ENCODE measurements around the gene BMPER.

BMPER gene
- 0 to 0.19 (median 0.05) reads per million in 3 experiments for total RNA-seq

DNA sequence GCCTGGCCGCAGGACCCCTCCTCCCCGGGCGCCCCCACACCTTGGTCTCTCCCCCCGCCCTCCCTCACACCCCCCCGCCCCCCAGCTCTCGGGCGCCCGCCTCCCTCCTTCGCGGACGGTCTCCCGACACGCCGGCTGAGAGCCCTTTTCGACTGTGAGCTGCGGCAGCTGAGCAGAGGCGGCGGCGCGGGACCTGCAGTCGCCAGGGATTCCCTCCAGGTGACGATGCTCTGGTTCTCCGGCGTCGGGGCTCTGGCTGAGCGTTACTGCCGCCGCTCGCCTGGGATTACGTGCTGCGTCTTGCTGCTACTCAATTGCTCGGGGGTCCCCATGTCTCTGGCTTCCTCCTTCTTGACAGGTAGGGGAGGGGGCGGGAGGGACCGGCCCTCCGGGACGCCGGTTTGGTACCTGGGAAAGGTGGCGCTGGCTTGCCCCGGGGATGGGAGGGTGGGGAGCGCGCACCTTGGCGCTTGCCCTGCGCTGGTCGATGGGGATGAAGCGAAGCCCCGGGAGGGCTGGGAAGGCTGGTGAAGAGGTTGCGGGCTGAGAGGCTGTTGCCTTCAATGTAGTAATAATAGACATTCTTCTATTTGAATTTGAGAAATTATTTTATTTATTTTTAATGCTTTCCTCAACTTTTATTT is at the start of gene BMPER:
Gene BMPER, plus strand, starts transcription at position 151 of the 644 bp plus-strand sequence. Its CDS starts 75 bp downstream, at position 226.
- no peak for DNase-seq

GRCh38 chr7:33861947-33862346 is 43.4 kb upstream of the BMPER start:
- DNase-seq: no peak

DNA sequence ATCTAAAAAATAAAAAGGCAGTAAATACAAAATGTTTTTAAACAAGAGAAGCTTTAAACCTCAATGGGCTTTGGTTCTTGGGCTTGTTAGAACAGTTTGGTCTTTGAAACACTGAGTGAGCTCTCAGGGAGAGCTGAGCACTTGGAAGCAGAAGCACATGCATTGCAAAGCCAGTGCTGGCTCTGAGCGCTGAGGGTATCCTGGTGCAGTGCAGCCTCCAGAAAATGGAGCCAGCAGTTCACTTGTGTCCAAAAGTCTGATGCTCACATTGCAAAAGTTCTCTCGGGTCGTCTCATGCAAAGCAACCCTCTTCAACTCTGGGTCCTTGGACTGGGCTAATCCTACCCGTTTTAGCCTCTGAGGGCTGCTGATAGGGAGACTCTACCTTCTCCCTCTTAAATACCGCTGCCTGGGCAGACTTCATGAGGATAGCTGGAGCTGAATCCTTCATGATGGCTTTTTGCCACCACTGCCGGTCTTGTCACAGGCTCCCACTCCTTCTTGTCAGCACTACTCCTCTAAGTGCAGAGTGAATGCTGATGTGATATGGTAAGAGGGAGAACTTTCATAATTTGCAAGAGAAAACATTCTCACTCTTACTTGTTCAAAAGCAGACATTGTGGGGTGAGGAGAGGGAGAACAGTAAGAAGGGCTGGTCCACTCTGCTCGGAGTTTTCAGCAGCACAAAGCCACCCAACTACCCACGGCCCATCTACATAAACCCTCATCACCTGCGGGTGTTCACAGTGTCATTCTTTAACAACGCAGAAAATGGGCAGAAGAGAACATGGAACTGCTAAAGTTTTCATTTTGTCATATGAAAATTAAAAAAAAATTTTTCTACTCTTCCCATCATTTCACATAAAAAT is 42.2 kb upstream of the BMPER start:
- no peak for DNase-seq

DNA sequence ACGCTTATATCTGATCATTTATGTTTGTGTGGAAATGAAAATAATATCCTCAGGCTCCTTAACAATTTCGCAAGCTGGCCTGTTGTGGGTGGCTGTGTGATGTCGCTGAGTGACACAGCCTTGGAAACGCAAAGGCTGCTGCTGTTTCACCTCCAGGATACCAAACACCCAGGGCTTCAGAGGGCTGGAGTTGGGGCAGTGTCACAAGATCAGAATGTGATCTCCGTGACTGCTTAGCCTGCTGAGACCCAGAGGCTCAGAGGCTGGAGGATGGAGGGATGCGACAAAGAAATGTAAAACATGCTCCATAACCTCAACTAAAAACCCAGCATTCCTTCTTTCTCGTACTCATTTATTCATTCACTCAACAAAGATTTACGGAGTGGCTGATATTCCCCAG is 37.2 kb upstream of the BMPER start:
- DNase-seq: no peak

GRCh38 chr7:33869176-33869575 is 36.2 kb upstream of the BMPER start:
- no peak for DNase-seq

- no peak for DNase-seq
These were observed 35.2 kb upstream of the BMPER start for GRCh38 chr7:33870120-33870519.

GRCh38 chr7:33872870-33873269 is 32.5 kb upstream of the BMPER start:
- DNase-seq: no peak

- DNase-seq: no peak
These were observed 31.8 kb upstream of the BMPER start for GRCh38 chr7:33873518-33873917.

- DNase-seq: no peak
These were observed 31.2 kb upstream of the BMPER start for GRCh38 chr7:33873981-33874750.

- no peak for DNase-seq
These were observed 30.4 kb upstream of the BMPER start for GRCh38 chr7:33874943-33875342.

GRCh38 chr7:33876596-33877274 is 28.6 kb upstream of the BMPER start:
- no peak for DNase-seq

- DNase-seq: no peak
These were observed 24.6 kb upstream of the BMPER start for GRCh38 chr7:33880787-33881186.

- DNase-seq: no peak
These were observed 24.0 kb upstream of the BMPER start for GRCh38 chr7:33881316-33881715.

DNA sequence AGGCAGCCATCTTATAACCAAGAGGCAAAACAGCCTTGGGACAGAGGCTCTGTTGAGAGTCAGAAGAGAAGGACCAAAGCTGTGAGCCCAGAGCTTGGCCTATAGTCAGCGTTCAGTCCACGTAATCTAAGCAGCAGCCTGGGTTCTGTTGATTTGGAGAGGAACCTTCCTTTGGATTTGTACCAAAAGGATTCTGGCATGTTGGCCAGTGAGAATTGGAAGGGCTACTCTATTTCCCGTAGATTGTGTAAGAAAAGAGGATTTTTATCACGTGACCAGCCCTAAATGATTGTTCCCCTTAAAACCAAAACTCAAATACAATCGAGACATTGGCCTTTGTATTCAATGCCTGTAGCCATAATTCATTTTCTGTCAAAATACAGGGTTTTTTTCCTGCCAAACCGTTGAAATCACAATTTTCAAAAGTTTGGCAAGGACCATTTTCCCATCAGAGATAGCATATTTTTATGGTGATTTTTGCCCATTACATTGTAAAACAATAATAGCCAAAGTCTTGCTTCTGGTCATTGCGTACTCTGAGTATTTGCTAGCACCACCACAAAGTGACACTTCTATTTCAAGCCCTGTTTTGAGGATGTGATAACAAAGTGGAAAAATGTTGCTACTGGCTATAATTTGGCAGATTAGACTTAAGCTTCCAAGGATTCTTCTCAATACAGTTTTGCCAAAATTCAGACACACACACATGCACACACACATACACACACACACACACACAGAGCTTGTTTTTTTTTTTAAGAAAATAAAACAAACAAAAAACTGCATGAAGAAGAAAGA is 23.1 kb upstream of the BMPER start:
- no peak for DNase-seq

- DNase-seq: no peak
These were observed 22.2 kb upstream of the BMPER start for GRCh38 chr7:33882950-33883670.

DNA sequence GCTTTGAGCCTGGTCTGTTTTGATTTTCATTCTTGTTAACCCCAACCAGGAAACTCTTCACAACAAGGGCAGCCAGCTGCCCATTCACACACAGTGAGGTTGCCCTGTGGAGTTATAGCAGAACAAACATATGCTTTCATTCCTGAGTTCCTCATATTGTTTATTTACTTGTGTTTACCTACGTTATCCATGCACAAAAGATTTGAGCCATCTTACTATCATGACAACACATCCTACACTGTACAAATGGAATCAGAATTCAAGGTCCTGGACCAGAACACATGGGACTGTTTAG is 21.7 kb upstream of the BMPER start:
- no peak for DNase-seq

DNA sequence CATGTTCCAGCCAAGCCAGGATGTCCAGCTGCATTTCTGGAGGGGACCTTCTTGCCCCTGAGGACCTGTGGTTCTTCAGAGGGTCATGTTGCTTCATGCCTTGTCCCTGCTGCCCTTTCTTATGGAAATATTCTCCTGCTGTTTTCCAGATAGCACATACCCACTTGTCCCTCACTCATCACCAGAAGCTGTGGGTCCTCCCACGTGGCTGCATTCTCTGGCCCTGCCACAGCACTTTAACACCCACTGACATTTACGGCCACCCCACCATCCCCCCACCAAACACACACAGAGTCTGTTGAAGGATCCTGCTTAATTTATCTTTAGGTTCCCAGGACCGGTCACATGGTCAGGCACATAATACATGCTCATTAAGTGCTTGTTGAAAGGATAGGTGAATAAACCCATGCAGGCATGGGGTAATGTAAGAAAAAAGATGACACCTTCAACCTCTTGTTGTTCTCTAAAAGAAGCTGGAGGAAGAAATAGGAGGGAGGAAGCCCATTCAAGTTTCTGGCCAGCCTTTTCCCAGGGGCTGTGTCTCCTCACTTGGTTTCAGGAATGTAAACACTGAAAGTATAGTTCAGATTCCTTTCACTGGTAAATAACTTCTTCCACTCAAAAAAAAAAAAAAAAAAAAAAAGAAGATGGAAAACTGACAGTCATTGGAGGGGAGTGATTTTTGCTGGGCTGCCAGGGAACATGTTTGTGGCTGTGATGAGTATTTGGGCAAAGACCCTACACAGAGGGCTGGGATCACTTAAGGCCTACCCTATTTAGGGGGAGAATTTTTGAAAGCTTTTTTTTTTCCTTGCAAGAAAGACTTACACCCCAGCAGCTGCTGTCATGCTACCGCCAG is 19.8 kb upstream of the BMPER start:
- DNase-seq: no peak

DNA sequence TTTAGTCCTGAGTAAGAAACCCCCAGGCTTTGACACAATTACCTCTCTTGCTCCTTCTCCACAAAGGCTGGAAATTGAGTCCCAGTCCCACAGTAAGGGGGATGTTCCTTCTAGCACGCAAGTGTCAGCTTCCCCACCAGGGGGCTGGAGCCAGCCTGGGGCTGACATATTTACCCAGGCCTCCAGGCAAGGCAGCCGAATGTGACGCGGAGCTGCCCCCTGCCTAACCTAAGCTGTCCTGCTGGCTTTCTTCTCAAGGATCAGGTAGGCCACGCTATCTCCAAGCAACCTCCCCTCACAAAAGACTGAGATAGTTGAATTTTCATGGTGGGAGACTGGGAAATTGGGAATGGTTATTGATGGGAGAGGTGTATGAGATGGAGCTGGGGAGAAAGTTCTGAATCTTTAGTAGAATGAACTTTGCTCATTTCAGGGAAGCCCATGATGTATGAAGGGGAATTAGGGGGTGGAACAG is 19.2 kb upstream of the BMPER start:
- DNase-seq: no peak

- DNase-seq: no peak
These were observed 17.9 kb upstream of the BMPER start for GRCh38 chr7:33887266-33887975.

- DNase-seq: no peak
These were observed 17.2 kb upstream of the BMPER start for GRCh38 chr7:33888166-33888565.
